Measurements from ENCODE around the gene SNX27.

- TF ChIP-seq CTCF (IDR thresholded peaks at IDR 0.05) (no peak), POLR2A (IDR thresholded peaks at IDR 0.05) (no peak)
Observed at GRCh38 chr1:151689494-151689893, 77.6 kb downstream of the SNX27 start.
